HCT116 (cell line): ENCODE measurements around the gene GRB2.

Experiments used
- ATF3 ChIP-seq: IDR thresholded peaks from 2 replicates; pipeline ENCODE4 v1.6.1; 2012
- CEBPB ChIP-seq: IDR thresholded peaks from 2 replicates; pipeline ENCODE4 v1.6.1; 2012; ENCODE audit warnings: low read depth
- EGR1 ChIP-seq: IDR thresholded peaks from 2 replicates; pipeline ENCODE4 v1.6.1; 2012; ENCODE audit warnings: low read depth
- EZH2 ChIP-seq: fragments of 200-600 bp; sonication (generic); IDR thresholded peaks from 2 replicates; pipeline ENCODE4 v1.6.1; 2017; ENCODE audit warnings: antibody characterized with exemption, mixed run types
- EZH2phosphoT487 ChIP-seq: fragments of 200-600 bp; IDR thresholded peaks from 2 replicates; pipeline ENCODE4 v1.6.1; 2018; ENCODE audit warnings: antibody characterized with exemption, borderline replicate concordance
- POLR2A ChIP-seq: IDR thresholded peaks from 2 replicates; pipeline ENCODE4 v1.7.0; 2011; ENCODE audit warnings: borderline replicate concordance; ENCODE audit not compliant: insufficient read depth, insufficient read length; ENCODE audit errors: extremely low read depth
- POLR2AphosphoS5 ChIP-seq: IDR thresholded peaks from 2 replicates; pipeline ENCODE4 v1.6.1; 2011; ENCODE audit warnings: mild to moderate bottlenecking, low read depth, low read length, moderate library complexity
- RAD21 ChIP-seq: IDR thresholded peaks from 2 replicates; pipeline ENCODE4 v1.6.1; 2012; ENCODE audit warnings: low read depth, mild to moderate bottlenecking
- REST ChIP-seq: IDR thresholded peaks from 2 replicates; pipeline ENCODE4 v1.6.1; 2012; ENCODE audit warnings: low read depth
- SRF ChIP-seq: IDR thresholded peaks from 2 replicates; pipeline ENCODE4 v1.6.1; 2012; ENCODE audit warnings: low read depth
- TF ChIP-seq, protein P1 (sequence below), 3 experiments: fragments of 200-600 bp in 1 of 3; sonication (generic) in 1 of 3; IDR thresholded peaks in 2 of 3; conservative IDR thresholded peaks in 1 of 3; 2 replicates each; pipeline ENCODE4 v1.5.1; 2012 to 2017; ENCODE audit warnings: low read depth in 2 of 3, low read length in 2 of 3, antibody characterized with exemption in 1 of 3, borderline replicate concordance in 1 of 3, control low read depth in 1 of 3, mild to moderate bottlenecking in 1 of 3, mixed read lengths in 1 of 3, mixed run types in 1 of 3, moderate library complexity in 1 of 3; ENCODE audit not compliant: insufficient read depth in 1 of 3

DNA sequence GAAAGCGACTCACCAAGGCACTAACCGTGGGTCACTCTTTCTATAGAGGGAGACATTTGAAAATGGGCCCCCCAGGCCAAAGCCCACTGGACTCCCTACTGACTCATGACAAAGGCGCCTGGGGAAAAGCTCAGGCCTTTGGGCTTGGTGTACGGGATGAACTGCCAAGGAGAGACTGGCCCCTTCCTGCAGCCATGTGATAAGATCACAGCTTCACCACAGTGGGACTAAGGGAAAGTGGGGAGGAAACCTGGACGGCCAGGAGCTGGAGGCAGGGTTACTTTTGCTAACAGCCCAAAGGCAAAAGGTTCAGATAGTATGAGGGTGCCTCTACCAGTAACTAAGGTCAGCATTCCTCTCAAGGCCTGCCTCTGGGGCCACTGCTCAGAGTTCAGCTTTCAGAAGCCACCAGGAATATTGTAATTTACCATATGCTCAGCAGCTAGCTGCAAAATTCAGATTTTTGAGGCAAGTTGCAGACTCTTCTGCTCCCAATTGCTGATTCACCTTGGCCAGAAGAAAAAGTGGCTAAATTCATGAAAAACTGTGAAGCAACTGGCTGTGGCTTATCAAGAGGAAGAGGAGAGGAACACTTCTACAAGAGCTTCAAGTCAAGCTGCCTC lies 79.1 kb downstream of the GRB2 start:
- TF ChIP-seq RAD21: no peak
- TF ChIP-seq, protein P1, sequence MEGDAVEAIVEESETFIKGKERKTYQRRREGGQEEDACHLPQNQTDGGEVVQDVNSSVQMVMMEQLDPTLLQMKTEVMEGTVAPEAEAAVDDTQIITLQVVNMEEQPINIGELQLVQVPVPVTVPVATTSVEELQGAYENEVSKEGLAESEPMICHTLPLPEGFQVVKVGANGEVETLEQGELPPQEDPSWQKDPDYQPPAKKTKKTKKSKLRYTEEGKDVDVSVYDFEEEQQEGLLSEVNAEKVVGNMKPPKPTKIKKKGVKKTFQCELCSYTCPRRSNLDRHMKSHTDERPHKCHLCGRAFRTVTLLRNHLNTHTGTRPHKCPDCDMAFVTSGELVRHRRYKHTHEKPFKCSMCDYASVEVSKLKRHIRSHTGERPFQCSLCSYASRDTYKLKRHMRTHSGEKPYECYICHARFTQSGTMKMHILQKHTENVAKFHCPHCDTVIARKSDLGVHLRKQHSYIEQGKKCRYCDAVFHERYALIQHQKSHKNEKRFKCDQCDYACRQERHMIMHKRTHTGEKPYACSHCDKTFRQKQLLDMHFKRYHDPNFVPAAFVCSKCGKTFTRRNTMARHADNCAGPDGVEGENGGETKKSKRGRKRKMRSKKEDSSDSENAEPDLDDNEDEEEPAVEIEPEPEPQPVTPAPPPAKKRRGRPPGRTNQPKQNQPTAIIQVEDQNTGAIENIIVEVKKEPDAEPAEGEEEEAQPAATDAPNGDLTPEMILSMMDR (IDR thresholded peaks at IDR 0.05 in 2 of 3, conservative IDR thresholded peaks at IDR 0.05 in 1 of 3; ENCODE audit: borderline replicate concordance in 1 of 3, insufficient read depth in 1 of 3, low read depth in 2 of 3, low read length in 2 of 3): no peak
- TF ChIP-seq EGR1: no peak
- no peak for TF ChIP-seq EZH2phosphoT487
- no peak for TF ChIP-seq SRF
- TF ChIP-seq EZH2: no peak
- TF ChIP-seq ATF3: no peak
- no peak for TF ChIP-seq POLR2AphosphoS5
- no peak for TF ChIP-seq REST
- no peak for TF ChIP-seq CEBPB
- TF ChIP-seq POLR2A: no peak
